Stimulated activated CD4-positive, alpha-beta T cell treated with anti-CD3 and anti-CD28 coated beads, TNF-alpha, amount 100 ng/mL, for 4 hours (primary cell): ENCODE data around the gene CAMP.
"Not testable (repeated sequence)": the region's sequence is repeated elsewhere in the genome, so short reads cannot be mapped to it uniquely, and the experiment has no call there.

ENCODE experiments used
- DNase-seq, 3 experiments: peaks; one replicate each; pipeline ENCODE4 v3.0.0-alpha.2; 2020; ENCODE audit warnings: low read depth in 3 of 3

The CAMP gene

GRCh38 chr3:48222616-48223513, at the start of gene CAMP:
CAMP (plus strand) TSS chr3:48223495; CDS start chr3:48223512, 17 bp downstream.
- no peak for DNase-seq

GRCh38 chr3:48178072-48178471, 45.2 kb upstream of the CAMP start:
- no peak for DNase-seq

GRCh38 chr3:48180021-48180420, 43.3 kb upstream of the CAMP start:
- DNase-seq = no peak

GRCh38 chr3:48180531-48181253, 42.6 kb upstream of the CAMP start:
- no peak for DNase-seq

GRCh38 chr3:48184299-48184698, 39.0 kb upstream of the CAMP start:
- DNase-seq = no peak

GRCh38 chr3:48185129-48185528, 38.2 kb upstream of the CAMP start:
- DNase-seq = no peak

GRCh38 chr3:48186631-48187300, 36.5 kb upstream of the CAMP start:
- no peak for DNase-seq

GRCh38 chr3:48187301-48187578, 36.1 kb upstream of the CAMP start:
- no peak for DNase-seq

- peak in 2 of 3 experiments; percentile 2 to 10 for DNase-seq
Observed at GRCh38 chr3:48187579-48188265, 35.6 kb upstream of the CAMP start.

- peak; percentile 68 to 84 (median 81) for DNase-seq
Observed at GRCh38 chr3:48188266-48189201, 34.8 kb upstream of the CAMP start, which contains the start of gene CDC25A. CDC25A (minus strand) TSS chr3:48188417; CDS start chr3:48187947, 470 bp downstream.

GRCh38 chr3:48189321-48189720, 34.0 kb upstream of the CAMP start:
- no peak for DNase-seq

GRCh38 chr3:48190911-48191310, 32.4 kb upstream of the CAMP start:
- DNase-seq = no peak

GRCh38 chr3:48194446-48195071, 28.7 kb upstream of the CAMP start:
- no peak for DNase-seq

- DNase-seq = no peak
Observed at GRCh38 chr3:48196611-48197010, 26.7 kb upstream of the CAMP start.

GRCh38 chr3:48199117-48199516, 24.2 kb upstream of the CAMP start:
- no peak for DNase-seq

GRCh38 chr3:48202632-48203031, 20.7 kb upstream of the CAMP start:
- DNase-seq = no peak

- no peak for DNase-seq
Observed at GRCh38 chr3:48208076-48208475, 15.2 kb upstream of the CAMP start.

GRCh38 chr3:48209445-48209844, 13.8 kb upstream of the CAMP start:
- no peak for DNase-seq

GRCh38 chr3:48210534-48210933, 12.8 kb upstream of the CAMP start:
- not testable (repeated sequence) for DNase-seq

- DNase-seq = not testable (repeated sequence)
Observed at GRCh38 chr3:48211776-48212175, 11.5 kb upstream of the CAMP start.
